DMS53 treated with DMSO at 0.1 percent for 48 hours (cell line): ENCODE results near the gene FAM167B.
"Not testable (repeated sequence)": the region's sequence is repeated elsewhere in the genome, so short reads cannot be mapped to it uniquely, and the experiment has no call there.

Experiments used
- DNase-seq: peaks from one replicate; lab custom pipeline; 2025; ENCODE audit not compliant: unreplicated experiment; lab: John Stamatoyannopoulos, UW

Gene FAM167B

DNA sequence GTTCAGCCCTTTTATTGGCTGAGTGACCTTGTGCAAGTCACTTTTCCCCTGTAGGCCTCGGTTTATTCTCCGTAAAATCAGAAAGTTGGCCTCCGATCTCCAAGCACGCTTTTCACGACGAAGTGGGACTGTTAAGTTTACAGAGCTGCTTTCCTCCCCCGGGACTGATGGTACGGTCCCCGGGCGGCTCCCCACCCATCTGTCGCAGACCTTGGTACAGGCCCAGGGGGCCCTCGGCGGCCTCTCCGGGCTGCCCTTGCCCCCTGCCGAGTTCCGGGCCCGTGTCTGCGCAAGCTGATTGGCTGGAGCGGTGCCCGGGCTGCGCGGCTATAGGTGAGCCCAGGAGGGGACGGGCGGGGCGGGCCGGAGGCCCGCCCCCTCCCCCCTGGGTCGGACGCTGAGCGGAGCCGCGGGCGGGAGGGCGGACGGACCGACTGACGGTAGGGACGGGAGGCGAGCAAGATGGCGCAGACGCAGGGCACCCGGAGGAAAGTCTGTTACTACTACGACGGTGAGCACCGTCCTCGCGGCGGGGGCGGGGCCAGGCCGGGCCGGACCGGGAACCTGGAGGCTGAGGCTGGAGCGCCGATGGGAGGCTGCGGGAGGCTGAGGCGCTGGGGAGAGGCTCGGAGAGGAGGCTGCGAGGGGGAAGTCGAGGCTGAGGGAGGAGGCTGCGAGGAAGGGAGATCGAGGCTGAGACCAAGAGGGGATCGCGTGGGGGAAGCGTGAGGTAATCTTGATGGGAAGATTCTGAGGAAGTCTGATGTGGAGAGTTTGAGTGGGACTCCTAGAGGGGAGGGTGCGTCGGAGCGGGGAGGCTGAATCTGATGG lies 44.9 kb downstream of the FAM167B start, which contains the start of gene HDAC1:
Gene HDAC1, plus strand, starts transcription at position 376 of the 831 bp plus-strand sequence. Its CDS starts 87 bp downstream, at position 463.
- DNase-seq = peak; percentile 94

DNA sequence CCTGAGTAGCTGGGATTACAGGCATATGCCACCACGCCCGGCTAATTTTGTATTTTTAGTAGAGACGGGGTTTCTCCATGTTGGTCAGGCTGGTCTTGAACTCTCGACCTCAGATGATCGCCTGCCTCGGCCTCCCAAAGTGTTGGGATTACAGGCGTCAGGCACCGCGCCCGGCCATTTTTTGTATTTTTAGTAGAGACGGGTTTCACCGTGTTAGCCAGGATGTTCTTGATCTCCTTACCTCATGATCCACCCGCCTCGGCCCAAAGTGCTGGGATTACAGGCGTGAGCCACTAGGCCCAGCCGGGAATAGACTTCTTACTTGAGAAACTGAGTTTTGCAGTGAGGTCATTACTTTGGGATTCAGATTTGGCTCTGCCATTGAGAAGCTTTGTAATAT lies 51.2 kb downstream of the FAM167B start:
- not testable (repeated sequence) for DNase-seq
